NCI-H2081 treated with DMSO at 0.1 percent for 48 hours (cell line): Measurements from ENCODE around the gene KLK7.
"Not testable (repeated sequence)": the region's sequence is repeated elsewhere in the genome, so short reads cannot be mapped to it uniquely, and the experiment has no call there.

Experiments
- DNase-seq: peaks from one replicate; lab custom pipeline; 2025; lab: John Stamatoyannopoulos, UW

KLK7 gene

DNA sequence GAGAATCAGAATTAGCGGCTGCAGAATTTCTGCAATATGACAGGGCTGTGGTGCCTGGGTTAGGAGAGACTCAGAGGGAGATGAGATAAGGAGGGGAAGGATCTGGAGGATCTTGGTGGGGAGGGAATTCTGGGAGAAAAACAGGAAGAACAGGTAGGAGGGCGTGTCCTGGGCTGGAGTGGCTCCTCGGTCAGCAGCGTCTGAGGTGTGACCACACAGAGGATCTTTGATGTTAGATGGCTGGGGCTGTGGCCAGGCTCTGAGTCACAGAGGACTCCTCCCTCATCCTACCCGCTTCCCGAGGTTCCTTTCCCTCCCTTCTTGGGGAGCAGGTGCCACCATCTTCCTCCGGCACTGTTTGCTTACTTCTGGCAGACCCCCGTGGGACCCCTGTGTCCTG, 8.0 kb downstream of the KLK7 start:
- no peak for DNase-seq

DNA sequence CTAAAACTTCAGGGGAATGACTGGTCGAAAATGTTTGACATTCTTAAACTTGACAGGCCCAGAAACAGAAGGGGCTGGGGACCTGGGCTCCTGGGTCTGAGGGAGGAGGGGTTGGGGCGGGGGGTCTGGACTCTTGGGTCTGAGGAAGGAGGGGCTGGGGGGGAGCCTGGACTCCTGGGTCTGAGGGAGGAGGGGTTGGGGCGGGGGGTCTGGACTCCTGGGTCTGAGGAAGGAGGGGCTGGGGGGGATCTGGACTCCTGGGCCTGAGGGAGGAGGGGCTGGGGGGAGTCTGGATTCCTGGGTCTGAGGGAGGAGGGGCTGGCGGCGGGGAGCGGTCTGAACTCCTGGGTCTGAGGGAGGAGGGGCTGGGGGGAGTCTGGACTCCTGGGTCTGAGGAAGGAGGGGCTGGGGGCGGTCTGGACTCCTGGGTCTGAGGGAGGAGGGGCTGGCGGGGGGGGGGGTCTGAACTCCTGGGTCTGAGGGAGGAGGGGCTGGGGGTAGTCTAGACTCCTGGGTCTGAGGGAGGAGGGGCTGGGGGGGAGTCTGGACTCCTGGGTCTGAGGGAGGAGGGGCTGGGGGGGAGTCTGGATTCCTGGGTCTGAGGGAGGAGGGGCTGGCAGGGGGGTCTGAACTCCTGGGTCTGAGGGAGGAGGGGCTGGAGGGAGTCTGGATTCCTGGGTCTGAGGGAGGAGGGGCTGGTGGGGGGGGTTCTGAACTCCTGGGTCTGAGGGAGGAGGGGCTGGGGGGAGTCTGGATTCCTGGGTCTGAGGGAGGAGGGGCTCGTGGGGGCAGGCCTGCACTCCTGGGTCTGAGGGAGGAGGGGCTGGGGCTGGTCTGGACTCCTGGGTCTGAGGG, 8.8 kb downstream of the KLK7 start:
- no peak for DNase-seq

DNA sequence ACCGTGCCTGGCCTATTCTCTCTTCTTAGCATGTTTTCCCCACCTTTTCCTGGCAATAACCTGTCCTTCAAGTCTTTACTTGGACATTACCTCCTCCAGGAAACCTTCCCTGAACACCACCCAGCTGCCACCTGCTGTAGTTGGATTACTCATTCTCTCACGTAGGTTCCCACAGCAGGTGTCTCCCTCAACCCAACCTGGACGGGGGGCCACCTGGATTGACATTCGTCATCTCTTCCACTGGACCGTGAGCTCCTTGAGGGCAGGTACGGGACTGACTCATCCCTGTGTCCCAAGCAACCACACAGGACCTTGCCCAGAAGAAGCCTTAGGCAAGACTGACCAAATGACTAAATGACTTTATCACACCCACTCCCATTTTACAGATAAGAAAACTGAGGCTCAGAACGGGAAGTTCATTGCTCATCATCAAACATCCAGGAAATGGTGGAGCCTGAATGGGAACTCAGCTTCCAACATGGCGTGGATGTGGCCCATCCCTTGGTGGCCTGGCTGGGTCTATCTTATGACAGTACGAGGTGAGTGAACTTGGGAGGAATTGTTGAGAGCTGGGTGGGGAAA, 10.8 kb downstream of the KLK7 start:
- DNase-seq: no peak

DNA sequence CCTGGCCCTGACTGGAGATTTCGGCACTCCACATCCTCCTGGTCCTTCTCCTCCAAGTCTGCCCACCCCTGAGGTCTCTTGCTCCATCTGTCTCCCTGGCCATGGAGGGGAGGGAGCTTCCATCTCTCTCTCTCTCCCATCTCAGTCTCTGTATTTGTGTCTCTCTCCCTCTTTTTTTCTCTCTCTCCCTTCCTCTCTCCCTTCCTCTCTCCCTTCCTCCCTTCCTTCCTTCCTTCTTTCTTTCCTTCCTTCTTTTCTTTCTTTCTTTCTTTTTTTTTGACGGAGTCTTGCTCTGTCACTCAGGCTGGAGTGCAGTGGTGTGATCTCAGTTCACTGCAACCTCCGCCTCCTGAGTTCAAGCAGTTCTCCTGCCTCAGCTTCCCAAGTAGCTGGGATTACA, 13.9 kb downstream of the KLK7 start:
- DNase-seq: not testable (repeated sequence)

DNA sequence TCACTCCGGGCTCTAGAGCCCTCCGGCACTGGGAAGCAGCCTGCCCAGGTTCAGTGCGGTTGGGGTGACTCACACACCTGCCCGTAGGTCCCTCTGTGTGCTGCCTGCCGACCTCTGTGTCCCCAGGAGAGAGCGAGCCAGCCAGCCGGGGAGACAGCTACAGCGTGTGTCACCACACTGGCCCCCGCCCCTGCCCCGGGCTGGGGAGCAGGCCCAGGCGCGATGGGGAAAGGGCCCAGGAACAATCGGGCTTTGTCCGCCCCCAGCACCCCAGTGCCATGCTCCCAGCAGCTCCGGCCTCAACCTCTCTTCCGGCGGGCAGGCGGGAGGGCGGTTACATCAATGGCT, 14.3 kb downstream of the KLK7 start, which contains the start of gene KLK6:
KLK6 (minus strand) TSS at position 179 of the 348 bp plus-strand sequence. CDS start 1,487 bp downstream, outside the sequence.
- no peak for DNase-seq

DNA sequence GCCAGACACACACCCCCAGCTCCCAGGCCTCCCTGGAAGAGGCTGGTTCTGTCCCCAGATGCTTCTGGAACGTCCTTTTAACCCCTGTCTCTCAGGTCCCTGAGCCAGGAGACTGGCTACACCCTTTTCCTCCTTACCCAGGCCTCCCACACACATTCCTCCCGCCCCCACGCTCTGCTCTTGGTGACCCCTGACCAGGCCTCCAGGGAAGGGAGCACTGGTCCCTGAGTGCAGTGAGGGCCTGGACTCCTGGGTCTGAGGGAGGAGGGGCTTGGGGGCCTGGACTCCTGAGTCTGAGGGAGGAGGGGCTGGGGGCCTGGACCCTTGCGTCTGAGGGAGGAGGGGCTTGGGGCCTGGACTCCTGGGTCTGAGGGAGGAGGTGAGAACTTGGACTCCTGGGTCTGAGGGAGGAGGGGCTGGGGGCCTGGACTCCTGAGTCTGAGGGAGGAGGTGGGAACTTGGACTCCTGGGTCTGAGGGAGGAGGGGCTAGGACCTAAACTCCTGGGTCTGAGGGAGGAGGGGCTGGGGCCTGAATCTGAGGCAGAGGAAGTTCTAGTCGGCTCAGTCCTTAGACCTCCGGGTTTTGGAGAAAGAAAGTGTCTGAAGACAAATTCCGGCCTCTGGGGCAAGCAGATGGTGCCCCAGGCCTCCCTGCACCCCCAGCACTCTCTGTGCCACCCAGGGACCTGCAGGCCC, 14.9 kb downstream of the KLK7 start:
- DNase-seq: no peak

DNA sequence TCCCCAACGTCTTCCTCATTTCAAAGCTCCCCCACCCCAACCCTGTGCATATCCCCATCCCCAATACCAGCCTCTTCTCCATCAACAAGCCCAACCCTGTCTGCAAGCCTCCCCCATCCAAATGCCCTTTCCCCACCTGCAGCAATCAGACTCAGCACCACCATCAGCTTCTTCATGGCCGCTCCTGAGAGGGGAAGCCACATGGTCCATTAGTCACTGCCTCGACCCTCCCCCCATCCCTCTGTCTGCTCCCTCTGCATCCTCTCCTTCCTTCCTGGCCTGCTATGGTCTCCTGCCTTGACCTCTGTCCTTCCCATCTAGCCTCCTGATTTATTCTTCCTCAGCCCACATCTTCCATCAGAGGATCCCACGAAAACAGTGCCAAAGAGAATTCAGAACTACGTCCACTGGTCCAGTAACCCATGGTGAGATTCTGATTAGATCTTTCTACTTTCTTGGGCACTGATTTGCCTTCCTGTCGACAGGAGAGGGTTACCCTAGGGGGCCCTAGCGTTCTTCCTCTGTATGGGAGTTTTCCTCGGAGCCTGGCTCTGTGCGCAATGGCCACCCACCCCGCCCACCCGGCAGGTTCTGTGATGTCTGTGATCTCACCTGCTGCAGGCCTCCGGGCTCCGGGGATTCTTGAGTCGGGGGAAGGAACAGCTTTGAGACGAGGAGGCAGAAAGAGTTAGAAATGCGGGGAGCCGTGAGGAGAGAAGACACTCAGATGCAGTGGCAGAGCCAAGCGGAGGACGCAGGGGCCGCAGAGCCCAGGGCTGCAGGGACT, 15.6 kb downstream of the KLK7 start:
- DNase-seq: no peak

DNA sequence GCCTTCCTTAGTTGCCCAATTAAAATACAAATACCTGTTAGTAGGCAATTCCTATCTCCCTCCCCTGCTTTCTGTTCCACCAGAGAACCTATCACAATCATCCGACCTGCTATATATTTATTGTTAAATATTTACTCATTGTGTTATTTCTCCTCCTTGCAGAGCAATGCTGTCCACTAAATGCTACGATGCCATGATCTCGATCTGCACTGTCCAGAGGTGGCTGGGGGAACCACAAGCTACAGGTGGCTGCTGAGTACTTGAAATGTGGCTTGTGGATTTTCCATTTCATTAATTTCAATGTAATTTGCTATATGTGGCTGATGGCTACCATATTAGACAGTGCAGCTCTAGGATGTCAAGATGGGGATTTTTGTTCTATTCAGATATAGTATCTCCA, 19.5 kb downstream of the KLK7 start:
- DNase-seq: no peak

DNA sequence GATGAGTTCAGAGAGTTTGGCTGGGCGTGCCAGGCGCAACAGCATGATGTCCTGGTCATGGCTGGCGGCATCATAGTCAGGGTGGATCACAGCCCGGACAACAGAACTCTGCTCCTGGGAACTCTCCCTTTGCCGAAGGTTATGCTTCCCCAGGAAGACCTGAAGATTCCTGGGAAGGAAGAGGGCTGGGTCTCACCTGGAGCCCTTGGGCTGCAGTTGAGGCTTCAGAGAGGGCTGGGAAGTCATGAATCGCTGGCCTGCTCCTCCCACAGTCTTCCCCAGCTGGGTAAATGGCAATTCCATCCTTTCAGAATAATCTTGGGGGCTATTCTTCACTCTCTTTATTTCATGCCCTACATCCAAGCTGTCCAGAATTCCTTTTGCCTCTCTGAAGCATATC, 20.3 kb downstream of the KLK7 start:
- no peak for DNase-seq

DNA sequence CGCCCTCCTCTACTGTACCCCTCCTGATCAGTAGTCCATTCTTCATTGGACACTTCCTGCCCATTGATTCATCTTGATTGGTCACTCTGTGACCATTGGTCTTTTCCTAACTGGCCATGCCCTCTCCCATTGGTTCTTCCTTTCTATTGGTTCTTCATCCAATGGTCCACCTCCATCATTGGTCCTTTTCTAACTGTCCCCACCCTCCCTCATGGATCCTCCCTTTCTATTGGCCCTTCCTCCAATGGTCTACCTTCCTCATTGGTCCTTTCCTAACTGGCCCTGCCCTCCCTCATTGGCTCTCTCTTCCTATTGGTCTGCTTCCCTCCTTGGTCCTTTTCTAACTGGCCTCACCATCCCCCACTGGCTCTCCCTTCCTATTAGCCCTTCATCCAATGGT, 21.5 kb downstream of the KLK7 start:
- no peak for DNase-seq

DNA sequence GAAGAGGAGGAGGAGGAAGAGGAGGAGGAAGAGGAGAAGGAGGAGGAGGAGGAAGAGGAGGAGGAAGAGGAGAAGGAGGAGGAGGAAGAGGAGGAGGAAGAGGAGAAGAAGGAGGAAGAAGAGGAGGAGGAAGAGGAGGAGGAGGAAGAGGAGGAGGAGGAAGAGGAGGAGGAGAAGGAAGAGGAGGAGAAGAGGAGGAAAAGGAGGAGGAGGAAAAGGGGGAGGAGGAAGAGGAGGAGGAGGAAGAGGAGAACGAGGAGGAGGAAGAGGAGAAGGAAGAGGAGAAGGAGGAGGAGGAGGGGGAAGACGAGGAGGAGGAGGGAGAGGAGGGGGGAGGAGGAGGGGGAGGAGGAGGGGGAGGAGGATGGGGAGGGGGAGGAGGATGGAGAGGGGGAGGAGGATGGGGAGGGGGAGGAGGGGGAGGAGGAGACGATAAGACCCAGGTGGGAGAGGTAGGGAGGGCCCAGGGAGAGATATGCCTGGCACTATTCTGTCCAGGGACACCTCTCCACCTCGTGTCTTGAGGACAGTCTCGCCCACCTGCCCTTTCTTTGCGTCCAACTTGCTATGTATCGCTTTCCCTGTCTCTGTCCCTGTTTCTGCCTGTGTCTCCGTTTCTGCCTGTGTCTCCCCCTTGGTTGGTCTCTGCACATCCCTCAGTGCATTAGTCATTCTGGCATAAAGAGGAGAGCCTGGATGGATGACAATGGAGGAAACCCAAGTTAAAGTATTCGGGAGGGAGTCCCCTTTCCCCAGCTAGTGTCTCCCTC, 23.8 kb downstream of the KLK7 start:
- DNase-seq: no peak

DNA sequence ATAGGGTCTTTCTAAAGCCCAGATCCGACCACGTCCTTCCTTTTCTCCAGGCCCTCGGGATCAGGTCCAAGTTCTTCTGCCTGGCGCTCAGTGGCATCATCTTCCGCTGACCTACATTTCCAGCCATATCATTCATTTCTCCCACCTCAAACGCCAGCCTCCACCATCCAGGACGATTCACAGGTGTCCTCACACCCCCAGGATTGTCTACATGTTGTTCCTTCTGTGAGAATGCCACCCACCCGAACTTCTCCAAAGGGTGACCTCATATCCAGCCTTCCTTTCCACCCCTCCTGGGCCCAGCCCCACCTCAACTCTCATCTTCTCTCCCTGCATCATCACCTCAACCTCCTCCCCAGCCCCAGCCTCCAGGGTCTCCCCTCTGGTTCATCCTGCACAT, 26.1 kb downstream of the KLK7 start:
- DNase-seq: no peak

DNA sequence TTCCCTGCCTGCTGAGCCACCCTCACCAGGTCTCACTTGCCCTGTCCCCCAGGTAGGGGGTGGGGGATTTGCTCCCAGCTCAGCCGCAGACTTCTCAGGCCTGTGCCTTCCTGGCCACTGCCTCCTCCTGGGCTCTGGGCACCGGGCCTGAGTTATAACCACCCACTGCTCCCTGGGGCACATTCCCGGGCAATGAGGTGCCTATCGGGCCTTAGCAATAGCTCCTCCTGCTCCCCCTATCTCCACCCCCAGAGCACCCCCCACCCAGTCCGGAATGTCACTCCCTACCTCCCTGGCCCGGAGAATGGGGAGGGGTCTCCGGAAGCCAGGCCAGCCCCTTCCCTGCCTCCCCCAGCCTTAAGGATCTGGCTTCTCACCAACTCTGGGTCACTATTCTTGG, 30.8 kb downstream of the KLK7 start, which contains the start of gene KLK5:
KLK5 (minus strand) TSS at position 129 of the 400 bp plus-strand sequence. CDS start 381 bp downstream, outside the sequence.
- DNase-seq: no peak

DNA sequence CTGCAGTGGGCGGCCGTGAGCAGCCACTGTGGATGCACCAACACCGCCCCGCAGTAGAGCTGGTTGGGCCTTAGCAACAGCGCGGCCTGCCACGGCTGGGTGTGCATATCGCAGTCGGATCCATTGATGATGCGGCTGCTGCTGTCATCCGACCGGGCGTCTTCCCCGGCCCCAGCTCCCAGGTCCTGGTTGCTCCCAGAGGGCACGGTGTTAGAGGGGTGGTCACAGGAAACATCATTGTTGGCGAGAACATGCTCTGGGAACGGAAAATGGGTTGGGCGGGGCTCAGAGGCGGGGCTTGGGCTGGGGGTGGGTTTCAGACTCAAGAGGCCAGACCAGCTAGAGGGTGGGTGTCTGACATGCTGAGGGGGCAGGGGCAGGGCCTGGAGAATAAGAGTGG, 33.9 kb downstream of the KLK7 start:
- no peak for DNase-seq

DNA sequence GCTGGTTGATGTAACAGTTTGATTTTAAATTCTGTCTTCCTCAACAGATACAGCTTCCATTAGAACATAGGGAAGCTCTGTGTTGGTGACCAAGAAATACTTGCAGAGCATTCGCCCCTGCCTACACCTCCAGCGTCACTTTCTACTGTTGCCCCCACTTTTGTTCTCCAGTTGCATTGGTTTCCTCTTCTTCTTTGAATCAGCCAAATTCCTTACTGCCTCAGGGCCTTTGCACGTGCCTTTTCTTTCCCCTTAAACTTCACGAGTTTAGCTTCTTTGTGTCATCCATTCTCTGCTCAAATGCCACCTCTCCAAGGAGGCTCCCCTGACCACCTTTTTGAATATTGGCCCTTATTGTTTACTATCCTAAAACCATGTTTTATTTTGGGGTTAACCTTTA, 36.6 kb downstream of the KLK7 start:
- DNase-seq: no peak

DNA sequence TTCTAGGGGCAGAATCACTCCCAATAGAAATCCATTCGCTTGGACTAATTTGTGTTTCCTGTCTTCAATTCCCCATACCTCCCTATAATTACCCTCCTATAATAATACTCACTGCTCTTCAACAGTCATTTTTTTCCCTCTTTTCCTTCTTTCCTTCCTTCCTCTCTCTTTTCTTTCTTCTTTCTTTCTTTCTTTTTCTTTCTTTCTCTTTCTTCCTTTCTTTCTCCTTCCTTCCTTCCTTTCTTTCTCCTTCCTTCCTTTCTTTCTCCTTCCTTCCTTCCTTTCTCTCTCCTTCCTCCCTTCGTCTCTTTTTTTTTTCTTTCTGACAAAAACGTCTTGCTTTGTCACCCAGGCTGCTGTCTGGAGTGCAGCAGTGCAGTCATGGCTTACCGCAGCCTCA, 38.9 kb downstream of the KLK7 start:
- no peak for DNase-seq

DNA sequence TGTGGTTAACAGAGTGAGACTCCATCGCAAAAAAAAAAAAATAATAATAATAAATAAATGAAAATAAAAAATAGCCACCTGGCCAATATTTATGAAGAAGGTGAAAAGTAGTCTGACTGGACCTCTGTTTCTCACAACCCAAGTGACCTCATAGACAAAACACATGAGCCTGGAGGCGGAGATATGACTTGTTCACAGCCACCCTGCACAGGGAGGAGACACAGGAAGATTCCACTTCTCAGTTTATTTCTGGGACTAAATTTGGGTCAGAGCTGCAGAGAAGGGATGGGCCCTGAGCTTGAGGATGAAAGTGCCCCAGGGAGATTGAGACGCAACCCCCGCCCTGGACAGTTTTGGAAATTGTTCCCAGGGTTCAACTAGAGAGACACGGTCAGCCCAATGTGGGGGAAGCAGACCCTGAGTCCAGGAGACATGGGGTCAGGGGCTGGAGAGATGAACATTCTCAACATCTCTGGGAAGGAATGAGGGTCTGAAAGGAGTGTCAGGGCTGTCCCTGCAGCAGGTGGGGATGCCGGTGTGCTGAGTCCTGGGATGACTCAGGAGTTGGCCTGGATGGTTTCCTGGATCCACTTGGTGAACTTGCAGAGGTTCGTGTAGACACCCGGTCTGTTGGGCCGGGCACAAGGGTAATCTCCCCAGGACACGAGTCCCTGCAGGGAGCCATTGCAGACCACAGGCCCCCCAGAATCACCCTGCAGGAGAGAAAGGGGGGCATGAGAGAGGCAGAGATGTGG, 40.5 kb downstream of the KLK7 start:
- no peak for DNase-seq

DNA sequence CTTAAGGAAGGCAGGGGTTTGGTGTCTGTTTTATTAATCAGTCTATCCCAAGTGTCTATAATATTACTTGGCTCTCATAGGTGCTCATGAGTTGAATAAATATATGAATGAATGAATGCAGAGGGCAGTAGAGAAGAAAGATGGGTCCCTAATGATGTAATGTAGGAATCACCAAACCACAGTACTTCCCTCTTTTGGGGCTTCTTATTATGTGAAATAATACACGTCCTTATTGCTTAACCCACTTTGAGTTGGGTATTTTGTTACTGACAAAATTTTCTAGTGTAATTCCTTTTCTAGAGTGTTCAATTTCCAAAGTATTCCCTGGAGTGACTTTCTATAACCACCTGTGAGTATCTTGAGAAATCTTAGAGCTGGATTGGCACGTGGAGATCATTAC, 44.1 kb downstream of the KLK7 start:
- no peak for DNase-seq

DNA sequence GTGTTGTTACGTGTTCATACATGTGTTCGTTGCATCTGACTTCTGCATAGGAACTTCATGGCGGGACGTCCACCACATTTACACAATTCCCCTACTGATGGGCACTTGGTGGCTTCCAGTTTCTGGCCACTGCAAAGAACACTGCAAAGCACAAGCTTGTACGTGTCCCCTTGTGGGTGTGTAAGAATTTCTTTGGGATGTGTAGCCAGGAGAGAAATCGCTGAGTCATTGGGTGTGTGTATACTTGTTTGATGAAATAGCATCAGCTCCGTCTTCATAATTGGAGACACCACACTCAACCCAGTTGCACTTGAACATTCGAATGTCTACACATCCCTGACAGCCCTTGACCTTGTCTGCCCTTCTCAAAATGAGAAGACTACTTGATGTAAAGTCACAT, 50.1 kb downstream of the KLK7 start:
- DNase-seq: no peak

DNA sequence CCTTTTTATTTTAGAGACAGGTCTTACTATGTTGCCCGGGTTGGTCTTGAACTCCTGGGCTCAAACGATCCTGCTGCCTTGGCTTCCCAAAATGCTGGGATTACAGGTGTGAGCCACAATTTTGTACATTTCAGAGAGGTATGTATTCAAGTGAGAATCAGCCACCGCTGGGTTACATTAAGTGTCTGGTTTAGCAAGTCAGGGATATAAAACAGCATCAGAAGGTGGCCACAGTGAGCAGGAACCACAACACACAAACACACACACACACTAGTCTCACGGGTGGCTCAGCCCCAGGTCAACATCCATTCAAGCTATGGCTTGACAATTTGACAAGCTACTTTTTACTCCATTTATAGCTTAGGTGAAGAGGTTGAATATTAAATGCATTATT, 51.0 kb downstream of the KLK7 start:
- DNase-seq: no peak
